HL-60 (cell line): ENCODE data around the gene P2RX2.

ENCODE experiments used
- DNase-seq, 2 experiments: peaks; one replicate each; pipeline ENCODE4 v3.0.0-alpha.2; 2010 to 2020; ENCODE audit warnings: low read depth in 1 of 2, low spot score in 1 of 2
- H3K27ac ChIP-seq: fragments of 250-450 bp; sonication (Bioruptor Pico); replicated peaks from 2 replicates; pipeline ENCODE4 v1.5.1; 2020; ENCODE audit warnings: mild to moderate bottlenecking, moderate library complexity
- H3K27me3 ChIP-seq: fragments of 250-450 bp; sonication (Bioruptor Pico); 2 replicates; pipeline ENCODE4 v1.5.1; 2021; ENCODE audit warnings: mild to moderate bottlenecking, moderate library complexity; ENCODE audit not compliant: insufficient read depth, poor library complexity, severe bottlenecking
- H3K4me3 ChIP-seq: replicated peaks from 2 replicates; pipeline ENCODE4 v1.5.1; 2011; ENCODE audit warnings: mild to moderate bottlenecking, control low read depth, low read length; ENCODE audit not compliant: insufficient read depth
- CTCF ChIP-seq: IDR thresholded peaks from one replicate; pipeline ENCODE4 v1.5.1; 2011; ENCODE audit warnings: low read length, control low read depth, inconsistent platforms; ENCODE audit not compliant: insufficient read depth
- GABPA ChIP-seq: IDR thresholded peaks from 2 replicates; pipeline ENCODE4 v1.6.1; 2012; ENCODE audit warnings: low read depth
- POLR2AphosphoS5 ChIP-seq: IDR thresholded peaks from 2 replicates; pipeline ENCODE4 v1.6.1; 2012; ENCODE audit warnings: low read depth
- REST ChIP-seq: IDR thresholded peaks from 2 replicates; pipeline ENCODE4 v1.6.1; 2012; ENCODE audit warnings: low read depth; ENCODE audit not compliant: insufficient replicate concordance
- SPI1 ChIP-seq: IDR thresholded peaks from 2 replicates; pipeline ENCODE4 v1.6.1; 2012; ENCODE audit warnings: low read depth, mild to moderate bottlenecking, borderline replicate concordance

The P2RX2 gene

GRCh38 chr12:132620113-132620898 lies 1.7 kb downstream of the P2RX2 start:
- no peak for DNase-seq
- no peak overlapping the region for H3K27ac ChIP-seq
- peaks cover 28% of the 10 kb centered on the region for H3K27me3 ChIP-seq
- no peak overlapping the region for H3K4me3 ChIP-seq
- TF ChIP-seq GABPA = no peak
- TF ChIP-seq CTCF = no peak
- no peak for TF ChIP-seq REST
- TF ChIP-seq SPI1 = no peak
- no peak for TF ChIP-seq POLR2AphosphoS5

- Histone ChIP-seq H3K4me3 (no peak overlapping the region), H3K27me3 (peaks cover 28% of the 10 kb centered on the region), H3K27ac (no peak overlapping the region)
- TF ChIP-seq POLR2AphosphoS5 (peak; percentile 26; the same call in 1 of the 2 replicates), REST (no peak)
- DNase-seq = no peak
Measured at GRCh38 chr12:132620899-132621656, 2.5 kb downstream of the P2RX2 start.

GRCh38 chr12:132621657-132622435 lies 3.3 kb downstream of the P2RX2 start:
- TF ChIP-seq POLR2AphosphoS5 (no peak; the same call in 1 of the 2 replicates), GABPA (no peak), CTCF (no peak), SPI1 (no peak), REST (no peak)
- H3K4me3 ChIP-seq = no peak overlapping the region
- peaks cover 28% of the 10 kb centered on the region for H3K27me3 ChIP-seq
- DNase-seq = no peak
- no peak overlapping the region for H3K27ac ChIP-seq
